SK-N-MC (cell line): Measurements from ENCODE around the gene SERBP1.

Experiments
- EZH2 ChIP-seq: fragments of 200-600 bp; sonication (generic); IDR thresholded peaks from one replicate; pipeline ENCODE4 v1.6.1; 2017; ENCODE audit warnings: antibody characterized with exemption
- FOXP2 ChIP-seq: optimal IDR thresholded peaks from 2 replicates; pipeline ENCODE3; 2011; ENCODE audit warnings: mild to moderate bottlenecking, moderate library complexity; ENCODE audit not compliant: insufficient read depth; ENCODE audit errors: extremely low read length, control extremely low read depth
- POLR2AphosphoS5 ChIP-seq: IDR thresholded peaks from 2 replicates; pipeline ENCODE4 v1.6.1; 2012; ENCODE audit warnings: mild to moderate bottlenecking, low read depth, low read length, borderline replicate concordance

GRCh38 chr1:67432745-67433144 lies 2.5 kb upstream of the SERBP1 start:
- TF ChIP-seq POLR2AphosphoS5 (no peak), EZH2 (no peak), FOXP2 (no peak)
